ENCODE measurements around the gene PIEZO2.

DNA sequence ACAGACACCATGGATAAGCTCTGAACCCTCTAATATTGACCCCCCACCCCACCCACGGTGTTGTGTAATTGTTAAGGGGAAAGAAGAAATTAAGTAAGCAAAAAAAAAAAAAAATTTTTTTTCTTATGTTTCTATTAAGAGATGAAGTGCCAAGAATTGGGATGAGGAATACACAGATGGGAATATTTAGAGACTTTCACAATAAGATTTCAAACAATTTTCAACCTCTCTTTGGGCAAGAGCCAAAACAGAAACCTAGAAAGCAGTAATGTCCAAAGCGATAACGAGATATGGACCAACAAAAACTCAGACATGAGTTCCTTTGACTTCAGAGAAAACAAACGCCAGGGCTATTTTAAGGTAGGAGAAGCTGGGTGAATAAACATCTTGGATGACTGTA lies 14.4 kb downstream of the PIEZO2 start:
- TF ChIP-seq, protein P1, sequence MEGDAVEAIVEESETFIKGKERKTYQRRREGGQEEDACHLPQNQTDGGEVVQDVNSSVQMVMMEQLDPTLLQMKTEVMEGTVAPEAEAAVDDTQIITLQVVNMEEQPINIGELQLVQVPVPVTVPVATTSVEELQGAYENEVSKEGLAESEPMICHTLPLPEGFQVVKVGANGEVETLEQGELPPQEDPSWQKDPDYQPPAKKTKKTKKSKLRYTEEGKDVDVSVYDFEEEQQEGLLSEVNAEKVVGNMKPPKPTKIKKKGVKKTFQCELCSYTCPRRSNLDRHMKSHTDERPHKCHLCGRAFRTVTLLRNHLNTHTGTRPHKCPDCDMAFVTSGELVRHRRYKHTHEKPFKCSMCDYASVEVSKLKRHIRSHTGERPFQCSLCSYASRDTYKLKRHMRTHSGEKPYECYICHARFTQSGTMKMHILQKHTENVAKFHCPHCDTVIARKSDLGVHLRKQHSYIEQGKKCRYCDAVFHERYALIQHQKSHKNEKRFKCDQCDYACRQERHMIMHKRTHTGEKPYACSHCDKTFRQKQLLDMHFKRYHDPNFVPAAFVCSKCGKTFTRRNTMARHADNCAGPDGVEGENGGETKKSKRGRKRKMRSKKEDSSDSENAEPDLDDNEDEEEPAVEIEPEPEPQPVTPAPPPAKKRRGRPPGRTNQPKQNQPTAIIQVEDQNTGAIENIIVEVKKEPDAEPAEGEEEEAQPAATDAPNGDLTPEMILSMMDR (IDR thresholded peaks at IDR 0.05 in 4 of 5, conservative IDR thresholded peaks at IDR 0.05 in 1 of 5): no peak
- TF ChIP-seq POLR2A (IDR thresholded peaks at IDR 0.05): no peak
